ENCODE measurements around the gene EPHA6. TPM values are rescaled to one million over a fixed set of nuclear protein-coding genes. Genes with fewer than 3 reads are reported as not detected.
"Not testable (repeated sequence)": the region's sequence is repeated elsewhere in the genome, so short reads cannot be mapped to it uniquely, and the experiment has no call there.

Gene EPHA6
- total and polyA plus RNA-seq, 7 donors: 0.58 to 53.5 (median 45.4) TPM; not detected in 2

DNA sequence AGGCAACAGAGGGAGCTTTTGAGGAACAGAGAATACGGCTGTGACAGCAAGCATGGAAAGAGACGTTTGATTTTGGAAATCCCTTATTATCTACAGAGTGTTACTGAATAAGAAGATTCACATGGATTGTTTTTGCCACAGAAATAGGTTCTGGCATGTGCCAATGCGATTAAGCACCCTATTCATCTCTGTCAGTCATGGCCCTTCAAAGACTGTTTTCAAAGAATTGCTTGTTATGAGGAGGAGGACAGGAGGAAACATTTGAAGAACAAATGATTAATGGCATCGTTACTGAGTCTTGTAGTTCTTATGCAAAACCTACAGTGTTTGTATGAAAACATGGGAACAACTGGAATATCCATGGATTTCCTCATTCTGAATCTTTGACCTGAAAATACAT, 86.2 kb downstream of the EPHA6 start:
- DNase-seq: no peak
- Histone ChIP-seq H3K4me1 (no peaks in the 10 kb centered on the region), H3K27me3 (no peaks in the 10 kb centered on the region), H3K4me3 (no peak overlapping the region), H3K36me3 (no peaks in the 10 kb centered on the region), H3K27ac (no peak overlapping the region), H3K9me3 (no peaks in the 10 kb centered on the region)
- TF ChIP-seq, protein P1, sequence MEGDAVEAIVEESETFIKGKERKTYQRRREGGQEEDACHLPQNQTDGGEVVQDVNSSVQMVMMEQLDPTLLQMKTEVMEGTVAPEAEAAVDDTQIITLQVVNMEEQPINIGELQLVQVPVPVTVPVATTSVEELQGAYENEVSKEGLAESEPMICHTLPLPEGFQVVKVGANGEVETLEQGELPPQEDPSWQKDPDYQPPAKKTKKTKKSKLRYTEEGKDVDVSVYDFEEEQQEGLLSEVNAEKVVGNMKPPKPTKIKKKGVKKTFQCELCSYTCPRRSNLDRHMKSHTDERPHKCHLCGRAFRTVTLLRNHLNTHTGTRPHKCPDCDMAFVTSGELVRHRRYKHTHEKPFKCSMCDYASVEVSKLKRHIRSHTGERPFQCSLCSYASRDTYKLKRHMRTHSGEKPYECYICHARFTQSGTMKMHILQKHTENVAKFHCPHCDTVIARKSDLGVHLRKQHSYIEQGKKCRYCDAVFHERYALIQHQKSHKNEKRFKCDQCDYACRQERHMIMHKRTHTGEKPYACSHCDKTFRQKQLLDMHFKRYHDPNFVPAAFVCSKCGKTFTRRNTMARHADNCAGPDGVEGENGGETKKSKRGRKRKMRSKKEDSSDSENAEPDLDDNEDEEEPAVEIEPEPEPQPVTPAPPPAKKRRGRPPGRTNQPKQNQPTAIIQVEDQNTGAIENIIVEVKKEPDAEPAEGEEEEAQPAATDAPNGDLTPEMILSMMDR (IDR thresholded peaks at IDR 0.05): no peak
- TF ChIP-seq POLR2AphosphoS5 (IDR thresholded peaks at IDR 0.05): no peak
- TF ChIP-seq POLR2A (IDR thresholded peaks at IDR 0.05): no peak
- TF ChIP-seq EP300 (IDR thresholded peaks at IDR 0.05): no peak
- intact Hi-C loops (cut with DNase I): no loop called here
- 72 to 73% methylated on average over 4 of the region's 4 CpGs for WGBS, 2 donors

DNA sequence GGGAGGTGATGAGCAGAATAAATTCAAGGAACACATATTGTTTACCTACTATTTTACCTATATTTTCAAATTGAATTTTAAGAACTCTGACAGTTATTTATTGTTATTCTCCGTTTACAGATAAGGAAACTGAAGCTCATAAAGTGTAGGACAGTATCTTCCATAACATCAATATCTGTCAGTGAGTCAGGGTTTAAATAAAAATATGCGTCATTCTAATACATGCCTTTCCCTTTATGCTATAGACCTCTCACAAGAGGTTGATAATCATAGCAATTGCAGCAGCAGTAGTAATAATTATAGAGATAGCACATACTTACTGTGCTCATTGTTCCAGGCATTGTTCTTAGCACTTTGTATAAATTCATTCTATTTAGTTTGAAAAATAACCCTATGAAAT, 101.1 kb downstream of the EPHA6 start:
- no peak for DNase-seq
- no peak overlapping the region for H3K4me3 ChIP-seq
- TF ChIP-seq POLR2AphosphoS5 (IDR thresholded peaks at IDR 0.05): no peak
- TF ChIP-seq, protein P1 (IDR thresholded peaks at IDR 0.05): no peak
- no peak for TF ChIP-seq POLR2A (IDR thresholded peaks at IDR 0.05)
- no peak for TF ChIP-seq EP300 (IDR thresholded peaks at IDR 0.05)
- intact Hi-C loops (cut with DNase I): no loop called here
- no peaks in the 10 kb centered on the region for H3K27me3 ChIP-seq
- WGBS, 2 donors: 69 to 87% methylated on average over 2 of the region's 2 CpGs
- no peaks in the 10 kb centered on the region for H3K36me3 ChIP-seq
- H3K27ac ChIP-seq: no peak overlapping the region
- H3K9me3 ChIP-seq: no peaks in the 10 kb centered on the region
- no peaks in the 10 kb centered on the region for H3K4me1 ChIP-seq

DNA sequence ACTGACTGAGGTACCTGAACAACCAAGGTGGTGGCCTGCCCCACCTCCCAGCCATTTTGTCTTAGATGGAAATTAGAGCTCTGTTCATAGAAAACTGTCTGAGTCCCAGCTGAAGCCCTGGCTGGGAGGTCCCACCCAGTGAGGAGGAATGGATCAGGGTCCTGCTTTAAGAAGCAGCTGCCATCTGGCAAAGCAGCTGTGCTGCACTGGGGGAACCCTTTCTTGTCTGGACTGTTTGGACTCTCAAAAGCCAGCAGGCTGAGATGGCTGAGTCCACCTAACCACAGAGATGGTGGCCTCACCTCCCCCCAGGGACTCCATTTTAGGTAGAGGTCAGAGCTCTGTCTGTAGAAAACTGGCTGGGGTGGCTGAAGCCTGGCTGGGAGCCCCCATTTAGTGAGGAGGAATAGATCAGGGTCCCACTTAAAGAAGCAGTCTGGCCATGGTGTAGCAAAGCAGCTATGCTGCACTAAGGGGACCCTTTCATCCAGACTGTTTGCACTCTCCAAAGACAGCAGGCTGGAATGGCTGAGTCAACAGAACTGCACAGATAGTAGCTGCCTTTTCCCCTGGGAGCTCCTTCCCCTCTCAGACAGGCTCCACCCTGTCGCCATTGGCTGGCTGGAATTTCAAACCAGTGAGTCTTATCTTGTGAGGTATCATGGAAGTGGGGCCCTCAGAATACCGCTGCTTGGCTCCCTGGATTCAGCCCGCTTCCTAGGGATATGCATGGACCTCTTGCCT, 116.9 kb downstream of the EPHA6 start:
- Histone ChIP-seq H3K27me3 (no peaks in the 10 kb centered on the region), H3K36me3 (no peaks in the 10 kb centered on the region), H3K4me3 (no peak overlapping the region), H3K27ac (no peak overlapping the region), H3K9me3 (peaks cover 0 to 22% (median 15%) of the 10 kb centered on the region in 4 donors), H3K4me1 (no peaks in the 10 kb centered on the region)
- TF ChIP-seq, protein P1 (IDR thresholded peaks at IDR 0.05): no peak
- no peak for TF ChIP-seq POLR2A (IDR thresholded peaks at IDR 0.05)
- 72 to 81% methylated on average over 3 of the region's 3 CpGs for WGBS, 2 donors
- intact Hi-C loops (cut with DNase I): no loop called here
- no peak for DNase-seq

DNA sequence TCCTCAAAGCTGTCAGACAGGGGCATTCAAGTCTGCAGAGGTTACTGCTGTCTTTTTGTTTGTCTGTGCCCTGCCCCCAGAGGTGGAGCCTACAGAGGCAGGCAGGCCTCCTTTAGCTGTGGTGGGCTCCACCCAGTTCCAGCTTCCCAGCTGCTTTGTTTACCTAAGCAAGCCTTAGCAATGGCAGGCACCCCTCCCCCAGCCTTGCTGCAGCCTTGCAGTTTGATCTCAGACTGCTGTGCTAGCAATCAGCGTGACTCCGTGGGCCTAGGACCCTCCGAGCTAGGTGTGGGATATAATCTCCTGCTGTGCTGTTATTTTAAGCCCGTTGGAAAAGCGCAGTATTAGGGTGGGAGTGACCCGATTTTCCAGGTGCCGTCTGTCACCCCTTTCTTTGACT, 127.7 kb downstream of the EPHA6 start:
- H3K4me3 ChIP-seq; H3K27me3 ChIP-seq; H3K27ac ChIP-seq; intact Hi-C loops (cut with DNase I); H3K4me1 ChIP-seq; H3K36me3 ChIP-seq; H3K9me3 ChIP-seq: not testable (repeated sequence)
- 89 to 92% methylated on average over 7 of the region's 7 CpGs for WGBS, 2 donors
- DNase-seq: peak; percentile 56

DNA sequence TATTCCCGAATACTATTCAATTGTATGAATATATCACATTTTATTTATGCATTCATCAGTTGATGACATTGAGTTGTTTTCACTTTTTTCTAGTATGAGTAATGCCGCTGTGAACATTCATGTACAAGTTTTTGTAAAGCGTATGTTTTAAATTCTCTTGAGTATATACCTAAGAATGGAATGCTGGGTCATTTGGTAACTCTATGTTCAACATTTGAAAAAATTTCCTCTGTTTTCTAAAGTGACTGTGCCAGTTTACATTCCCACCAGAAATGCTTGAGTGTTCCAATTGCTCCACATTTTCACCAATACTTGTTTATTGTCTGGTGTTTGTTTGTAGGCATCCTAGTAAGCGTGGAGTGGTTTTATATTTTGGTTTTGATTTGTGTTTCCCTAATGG, 144.5 kb downstream of the EPHA6 start:
- Histone ChIP-seq H3K36me3 (no peaks in the 10 kb centered on the region), H3K4me1 (peaks cover 0 to 5% (median 0%) of the 10 kb centered on the region in 4 donors), H3K27me3 (no peaks in the 10 kb centered on the region), H3K4me3 (no peak overlapping the region), H3K27ac (no peak overlapping the region), H3K9me3 (no peaks in the 10 kb centered on the region)
- WGBS, 2 donors: 92 to 93% methylated on average over 4 of the region's 4 CpGs
- TF ChIP-seq, protein P1 (IDR thresholded peaks at IDR 0.05): no peak
- TF ChIP-seq EP300 (IDR thresholded peaks at IDR 0.05) (no peak), POLR2AphosphoS5 (IDR thresholded peaks at IDR 0.05) (no peak), POLR2A (IDR thresholded peaks at IDR 0.05) (no peak)
- DNase-seq: no peak
- intact Hi-C loops (cut with DNase I): no loop called here
